SK-N-SH treated with all-trans-retinoic acid at 6 μM for 48 hours (cell line): ENCODE measurements around the gene TNFRSF21.

Experiments used
- ISL1 ChIP-seq: fragments of 250-450 bp; sonication (Bioruptor Pico); IDR thresholded peaks from 2 replicates; pipeline ENCODE4 v2.1.2; 2022; ENCODE audit warnings: mild to moderate bottlenecking, moderate library complexity
- ZNF565 ChIP-seq: fragments of 450-650 bp; formaldehyde crosslinking; conservative IDR thresholded peaks from 2 replicates; pipeline ENCODE4 v1.5.0; 2020; ENCODE audit warnings: low read depth, mild to moderate bottlenecking, moderate library complexity

- TF ChIP-seq ZNF565 (CRISPR knock-in tag) (no peak), ISL1 (CRISPR knock-in tag) (no peak)
These were observed 16.8 kb downstream of the TNFRSF21 start for GRCh38 chr6:47292944-47293343.
